HEK293 (cell line): Measurements from ENCODE around the gene B4GALT2.

Experiments
- CTCF ChIA-PET: fragments of 350-600 bp; formaldehyde crosslinking; extraction: SDS; loops from one replicate; lab custom pipeline; 2021; ENCODE audit warnings: antibody characterized with exemption; lab: Yijun Ruan, JAX
- POLR2A ChIA-PET: fragments of 300-600 bp; formaldehyde crosslinking; extraction: SDS; loops from one replicate; lab custom pipeline; 2020; ENCODE audit warnings: antibody characterized with exemption, inconsistent platforms; lab: Yijun Ruan, JAX
- H3K27ac ChIP-seq: fragments of 200-500 bp; sonication (Bioruptor generic); 2 replicates; pipeline ENCODE4 v1.5.1; 2014; ENCODE audit warnings: low read depth, low read length, control low read depth, inconsistent platforms; ENCODE audit errors: extremely low read depth
- H3K36me3 ChIP-seq, 2 experiments: fragments of 200-500 bp in 1 of 2; sonication (Bioruptor generic) in 1 of 2; 1 replicate in 1 of 2; 2 replicates in 1 of 2; pipeline ENCODE4 v1.5.1; 2014 to 2017; ENCODE audit warnings: inconsistent platforms in 2 of 2, low read length in 2 of 2; ENCODE audit not compliant: control insufficient read depth in 2 of 2, insufficient read depth in 1 of 2
- H3K4me1 ChIP-seq: fragments of 200-500 bp; sonication (Bioruptor generic); 2 replicates; pipeline ENCODE4 v1.5.1; 2014; ENCODE audit warnings: mild to moderate bottlenecking, low read length, inconsistent platforms; ENCODE audit not compliant: control insufficient read depth, insufficient read depth
- H3K4me3 ChIP-seq: 2 replicates; pipeline ENCODE4 v1.5.1; 2011; ENCODE audit warnings: low read depth, mild to moderate bottlenecking, control low read depth, low read length, moderate library complexity
- H3K9me3 ChIP-seq: fragments of 200-500 bp; sonication (Bioruptor generic); 2 replicates; pipeline ENCODE4 v1.5.1; 2014; ENCODE audit warnings: low read depth, low read length, inconsistent platforms; ENCODE audit not compliant: control insufficient read depth, insufficient read depth
- KLF16 ChIP-seq: fragments of 450-650 bp; formaldehyde crosslinking; IDR thresholded peaks from 2 replicates; pipeline ENCODE4 v1.5.1; 2017; ENCODE audit warnings: missing biosample characterization, missing genetic modification characterization
- SCRT1 ChIP-seq: fragments of 450-650 bp; formaldehyde crosslinking; IDR thresholded peaks from 2 replicates; pipeline ENCODE4 v1.5.1; 2016; ENCODE audit warnings: missing biosample characterization, missing genetic modification characterization, borderline replicate concordance
- SP7 ChIP-seq: fragments of 450-650 bp; formaldehyde crosslinking; IDR thresholded peaks from 2 replicates; pipeline ENCODE4 v1.5.1; 2016; ENCODE audit warnings: missing biosample characterization, missing genetic modification characterization
- YY1 ChIP-seq: fragments of 450-650 bp; formaldehyde crosslinking; IDR thresholded peaks from 2 replicates; pipeline ENCODE4 v1.5.1; 2018; ENCODE audit warnings: missing biosample characterization, missing genetic modification characterization
- ZBTB17 ChIP-seq: fragments of 450-650 bp; formaldehyde crosslinking; IDR thresholded peaks from 2 replicates; pipeline ENCODE4 v1.5.1; 2016; ENCODE audit warnings: missing biosample characterization, missing genetic modification characterization
- ZEB2 ChIP-seq: fragments of 450-650 bp; formaldehyde crosslinking; IDR thresholded peaks from 2 replicates; pipeline ENCODE4 v1.5.1; 2016; ENCODE audit warnings: missing biosample characterization, missing genetic modification characterization
- ZNF239 ChIP-seq: fragments of 450-650 bp; formaldehyde crosslinking; IDR thresholded peaks from 2 replicates; pipeline ENCODE4 v1.5.1; 2016; ENCODE audit warnings: missing biosample characterization, missing genetic modification characterization
- ZNF24 ChIP-seq: fragments of 450-650 bp; formaldehyde crosslinking; IDR thresholded peaks from 2 replicates; pipeline ENCODE4 v1.5.1; 2016; ENCODE audit warnings: missing biosample characterization, missing genetic modification characterization
- ZNF366 ChIP-seq: fragments of 450-650 bp; formaldehyde crosslinking; conservative IDR thresholded peaks from 2 replicates; pipeline ENCODE4 v1.5.1; 2016; ENCODE audit warnings: missing biosample characterization, missing genetic modification characterization
- ZNF629 ChIP-seq: fragments of 450-650 bp; formaldehyde crosslinking; IDR thresholded peaks from 2 replicates; pipeline ENCODE4 v1.5.1; 2017; ENCODE audit warnings: missing biosample characterization, missing genetic modification characterization
- ZNF777 ChIP-seq: fragments of 450-650 bp; formaldehyde crosslinking; IDR thresholded peaks from 2 replicates; pipeline ENCODE4 v1.5.1; 2017; ENCODE audit warnings: missing biosample characterization, missing genetic modification characterization, borderline replicate concordance
- TF ChIP-seq, protein P1 (sequence below): fragments of 450-650 bp; formaldehyde crosslinking; IDR thresholded peaks from 2 replicates; pipeline ENCODE4 v1.5.1; 2016; ENCODE audit warnings: missing biosample characterization, missing genetic modification characterization
- TF ChIP-seq, protein P2 (sequence below): fragments of 450-650 bp; formaldehyde crosslinking; IDR thresholded peaks from 2 replicates; pipeline ENCODE4 v1.5.1; 2016; ENCODE audit warnings: missing biosample characterization, missing genetic modification characterization
- TF ChIP-seq, protein P3 (sequence below): fragments of 450-650 bp; formaldehyde crosslinking; IDR thresholded peaks from 2 replicates; pipeline ENCODE4 v1.5.1; 2016; ENCODE audit warnings: missing biosample characterization, missing genetic modification characterization
- TF ChIP-seq, protein P4 (sequence below): fragments of 450-650 bp; formaldehyde crosslinking; IDR thresholded peaks from 2 replicates; pipeline ENCODE4 v1.5.1; 2016; ENCODE audit warnings: missing biosample characterization, missing genetic modification characterization
- TF ChIP-seq, protein P5 (sequence below): fragments of 450-650 bp; formaldehyde crosslinking; IDR thresholded peaks from 2 replicates; pipeline ENCODE4 v1.5.1; 2016; ENCODE audit warnings: missing biosample characterization, missing genetic modification characterization, borderline replicate concordance

Gene B4GALT2

DNA sequence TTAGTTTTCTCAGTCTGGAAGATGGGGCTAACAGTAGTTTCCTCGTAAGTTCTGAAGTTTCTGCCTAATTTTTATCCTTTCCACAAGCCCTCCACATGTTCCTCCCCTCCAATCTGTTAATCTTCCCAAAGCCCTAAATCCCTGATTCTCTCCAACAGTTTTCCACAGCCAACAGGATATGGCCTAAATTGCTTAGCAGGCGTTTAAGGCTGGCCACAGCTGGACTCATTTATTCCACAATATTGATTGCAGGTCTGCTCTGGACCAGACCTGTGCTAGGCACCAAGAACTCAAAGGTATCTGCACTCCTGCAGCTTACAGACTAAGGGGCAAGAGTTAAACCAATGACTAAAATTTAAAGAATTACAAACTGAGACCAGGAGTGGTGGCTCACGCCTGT, 48.3 kb downstream of the B4GALT2 start (continued):
- TF ChIP-seq, protein P1, sequence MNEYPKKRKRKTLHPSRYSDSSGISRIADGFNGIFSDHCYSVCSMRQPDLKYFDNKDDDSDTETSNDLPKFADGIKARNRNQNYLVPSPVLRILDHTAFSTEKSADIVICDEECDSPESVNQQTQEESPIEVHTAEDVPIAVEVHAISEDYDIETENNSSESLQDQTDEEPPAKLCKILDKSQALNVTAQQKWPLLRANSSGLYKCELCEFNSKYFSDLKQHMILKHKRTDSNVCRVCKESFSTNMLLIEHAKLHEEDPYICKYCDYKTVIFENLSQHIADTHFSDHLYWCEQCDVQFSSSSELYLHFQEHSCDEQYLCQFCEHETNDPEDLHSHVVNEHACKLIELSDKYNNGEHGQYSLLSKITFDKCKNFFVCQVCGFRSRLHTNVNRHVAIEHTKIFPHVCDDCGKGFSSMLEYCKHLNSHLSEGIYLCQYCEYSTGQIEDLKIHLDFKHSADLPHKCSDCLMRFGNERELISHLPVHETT (tag by site-specific recombination) = no peak

DNA sequence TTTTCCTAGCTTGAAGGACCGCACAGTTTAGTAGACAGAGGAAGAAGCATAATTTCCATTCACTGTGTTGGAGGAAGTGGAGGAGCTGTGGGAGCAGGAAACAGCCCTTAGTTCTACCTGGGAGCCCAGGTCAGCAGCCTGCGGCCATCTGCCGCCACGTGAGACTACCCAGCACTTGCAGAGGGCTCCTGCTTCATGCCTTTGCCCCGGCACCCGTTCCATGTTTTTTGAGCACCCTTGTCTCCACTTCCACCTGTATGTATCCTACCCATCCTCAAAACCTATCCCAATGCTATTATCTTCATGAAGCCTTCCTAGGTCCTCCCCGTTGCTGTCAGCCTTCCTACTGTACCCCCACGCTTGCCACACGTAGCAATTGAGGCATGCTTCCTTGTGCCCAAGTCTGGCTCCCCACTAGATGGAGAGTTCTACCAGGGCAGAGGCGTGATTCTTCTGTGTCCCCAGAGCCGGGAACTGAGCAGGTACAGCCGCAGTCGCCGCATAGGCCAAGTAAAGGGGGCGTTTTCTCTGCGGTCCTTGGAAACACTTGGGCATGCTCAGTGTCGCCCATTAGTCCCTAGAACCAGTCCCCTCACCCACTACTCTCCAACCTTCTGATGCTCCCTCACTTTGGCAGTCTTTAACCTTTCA, 50.4 kb downstream of the B4GALT2 start:
- TF ChIP-seq ZNF366 = 0 out of 2 replicates have a peak, but pooled peaks have one; percentile 29
- TF ChIP-seq ZBTB17 (tag by site-specific recombination) = peak; percentile 40
- TF ChIP-seq ZNF24 = no peak
- TF ChIP-seq, protein P2, sequence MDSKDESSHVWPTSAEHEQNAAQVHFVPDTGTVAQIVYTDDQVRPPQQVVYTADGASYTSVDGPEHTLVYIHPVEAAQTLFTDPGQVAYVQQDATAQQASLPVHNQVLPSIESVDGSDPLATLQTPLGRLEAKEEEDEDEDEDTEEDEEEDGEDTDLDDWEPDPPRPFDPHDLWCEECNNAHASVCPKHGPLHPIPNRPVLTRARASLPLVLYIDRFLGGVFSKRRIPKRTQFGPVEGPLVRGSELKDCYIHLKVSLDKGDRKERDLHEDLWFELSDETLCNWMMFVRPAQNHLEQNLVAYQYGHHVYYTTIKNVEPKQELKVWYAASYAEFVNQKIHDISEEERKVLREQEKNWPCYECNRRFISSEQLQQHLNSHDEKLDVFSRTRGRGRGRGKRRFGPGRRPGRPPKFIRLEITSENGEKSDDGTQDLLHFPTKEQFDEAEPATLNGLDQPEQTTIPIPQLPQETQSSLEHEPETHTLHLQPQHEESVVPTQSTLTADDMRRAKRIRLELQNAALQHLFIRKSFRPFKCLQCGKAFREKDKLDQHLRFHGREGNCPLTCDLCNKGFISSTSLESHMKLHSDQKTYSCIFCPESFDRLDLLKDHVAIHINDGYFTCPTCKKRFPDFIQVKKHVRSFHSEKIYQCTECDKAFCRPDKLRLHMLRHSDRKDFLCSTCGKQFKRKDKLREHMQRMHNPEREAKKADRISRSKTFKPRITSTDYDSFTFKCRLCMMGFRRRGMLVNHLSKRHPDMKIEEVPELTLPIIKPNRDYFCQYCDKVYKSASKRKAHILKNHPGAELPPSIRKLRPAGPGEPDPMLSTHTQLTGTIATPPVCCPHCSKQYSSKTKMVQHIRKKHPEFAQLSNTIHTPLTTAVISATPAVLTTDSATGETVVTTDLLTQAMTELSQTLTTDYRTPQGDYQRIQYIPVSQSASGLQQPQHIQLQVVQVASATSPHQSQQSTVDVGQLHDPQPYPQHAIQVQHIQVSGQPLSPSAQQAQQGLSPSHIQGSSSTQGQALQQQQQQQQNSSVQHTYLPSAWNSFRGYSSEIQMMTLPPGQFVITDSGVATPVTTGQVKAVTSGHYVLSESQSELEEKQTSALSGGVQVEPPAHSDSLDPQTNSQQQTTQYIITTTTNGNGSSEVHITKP (tag by site-specific recombination) = peak; percentile 80; the same call in 1 of the 2 replicates
- no peak for TF ChIP-seq ZNF777
- no peak for TF ChIP-seq SP7
- TF ChIP-seq KLF16 (tag by site-specific recombination) = no peak
- no peak for TF ChIP-seq YY1
- no peak for TF ChIP-seq ZNF239 (tag by site-specific recombination)
- TF ChIP-seq ZEB2 (tag by site-specific recombination) = 0 out of 2 replicates have a peak, but pooled peaks have one; percentile 71
- TF ChIP-seq, protein P3, sequence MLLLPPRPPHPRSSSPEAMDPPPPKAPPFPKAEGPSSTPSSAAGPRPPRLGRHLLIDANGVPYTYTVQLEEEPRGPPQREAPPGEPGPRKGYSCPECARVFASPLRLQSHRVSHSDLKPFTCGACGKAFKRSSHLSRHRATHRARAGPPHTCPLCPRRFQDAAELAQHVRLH = no peak
- TF ChIP-seq SCRT1 (tag by site-specific recombination) = no peak
- 0 out of 2 replicates have a peak, but pooled peaks have one; percentile 44 for TF ChIP-seq ZNF629 (tag by site-specific recombination)
- TF ChIP-seq, protein P4, sequence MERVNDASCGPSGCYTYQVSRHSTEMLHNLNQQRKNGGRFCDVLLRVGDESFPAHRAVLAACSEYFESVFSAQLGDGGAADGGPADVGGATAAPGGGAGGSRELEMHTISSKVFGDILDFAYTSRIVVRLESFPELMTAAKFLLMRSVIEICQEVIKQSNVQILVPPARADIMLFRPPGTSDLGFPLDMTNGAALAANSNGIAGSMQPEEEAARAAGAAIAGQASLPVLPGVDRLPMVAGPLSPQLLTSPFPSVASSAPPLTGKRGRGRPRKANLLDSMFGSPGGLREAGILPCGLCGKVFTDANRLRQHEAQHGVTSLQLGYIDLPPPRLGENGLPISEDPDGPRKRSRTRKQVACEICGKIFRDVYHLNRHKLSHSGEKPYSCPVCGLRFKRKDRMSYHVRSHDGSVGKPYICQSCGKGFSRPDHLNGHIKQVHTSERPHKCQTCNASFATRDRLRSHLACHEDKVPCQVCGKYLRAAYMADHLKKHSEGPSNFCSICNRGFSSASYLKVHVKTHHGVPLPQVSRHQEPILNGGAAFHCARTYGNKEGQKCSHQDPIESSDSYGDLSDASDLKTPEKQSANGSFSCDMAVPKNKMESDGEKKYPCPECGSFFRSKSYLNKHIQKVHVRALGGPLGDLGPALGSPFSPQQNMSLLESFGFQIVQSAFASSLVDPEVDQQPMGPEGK (tag by site-specific recombination) = 0 out of 2 replicates have a peak, but pooled peaks have one; percentile 2
- TF ChIP-seq, protein P5, sequence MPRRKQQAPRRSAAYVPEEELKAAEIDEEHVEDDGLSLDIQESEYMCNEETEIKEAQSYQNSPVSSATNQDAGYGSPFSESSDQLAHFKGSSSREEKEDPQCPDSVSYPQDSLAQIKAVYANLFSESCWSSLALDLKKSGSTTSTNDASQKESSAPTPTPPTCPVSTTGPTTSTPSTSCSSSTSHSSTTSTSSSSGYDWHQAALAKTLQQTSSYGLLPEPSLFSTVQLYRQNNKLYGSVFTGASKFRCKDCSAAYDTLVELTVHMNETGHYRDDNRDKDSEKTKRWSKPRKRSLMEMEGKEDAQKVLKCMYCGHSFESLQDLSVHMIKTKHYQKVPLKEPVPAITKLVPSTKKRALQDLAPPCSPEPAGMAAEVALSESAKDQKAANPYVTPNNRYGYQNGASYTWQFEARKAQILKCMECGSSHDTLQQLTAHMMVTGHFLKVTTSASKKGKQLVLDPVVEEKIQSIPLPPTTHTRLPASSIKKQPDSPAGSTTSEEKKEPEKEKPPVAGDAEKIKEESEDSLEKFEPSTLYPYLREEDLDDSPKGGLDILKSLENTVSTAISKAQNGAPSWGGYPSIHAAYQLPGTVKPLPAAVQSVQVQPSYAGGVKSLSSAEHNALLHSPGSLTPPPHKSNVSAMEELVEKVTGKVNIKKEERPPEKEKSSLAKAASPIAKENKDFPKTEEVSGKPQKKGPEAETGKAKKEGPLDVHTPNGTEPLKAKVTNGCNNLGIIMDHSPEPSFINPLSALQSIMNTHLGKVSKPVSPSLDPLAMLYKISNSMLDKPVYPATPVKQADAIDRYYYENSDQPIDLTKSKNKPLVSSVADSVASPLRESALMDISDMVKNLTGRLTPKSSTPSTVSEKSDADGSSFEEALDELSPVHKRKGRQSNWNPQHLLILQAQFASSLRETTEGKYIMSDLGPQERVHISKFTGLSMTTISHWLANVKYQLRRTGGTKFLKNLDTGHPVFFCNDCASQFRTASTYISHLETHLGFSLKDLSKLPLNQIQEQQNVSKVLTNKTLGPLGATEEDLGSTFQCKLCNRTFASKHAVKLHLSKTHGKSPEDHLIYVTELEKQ (tag by site-specific recombination) = no peak
- Histone ChIP-seq H3K9me3 (no peaks in the 10 kb centered on the region), H3K4me3 (peak overlapping the region; percentile 67), H3K27ac (peak overlapping the region; percentile 85; the same call in 1 of the 2 replicates), H3K4me1 (peaks cover 5% of the 10 kb centered on the region; the same call in 1 of the 2 replicates), H3K36me3 (no peaks in the 10 kb centered on the region)
- CTCF ChIA-PET = no interaction called here
- POLR2A ChIA-PET = no interaction called here
